ENCODE data around the gene RPS6KB2.
"Not testable (repeated sequence)": the region's sequence is repeated elsewhere in the genome, so short reads cannot be mapped to it uniquely, and the experiment has no call there.

Gene RPS6KB2

DNA sequence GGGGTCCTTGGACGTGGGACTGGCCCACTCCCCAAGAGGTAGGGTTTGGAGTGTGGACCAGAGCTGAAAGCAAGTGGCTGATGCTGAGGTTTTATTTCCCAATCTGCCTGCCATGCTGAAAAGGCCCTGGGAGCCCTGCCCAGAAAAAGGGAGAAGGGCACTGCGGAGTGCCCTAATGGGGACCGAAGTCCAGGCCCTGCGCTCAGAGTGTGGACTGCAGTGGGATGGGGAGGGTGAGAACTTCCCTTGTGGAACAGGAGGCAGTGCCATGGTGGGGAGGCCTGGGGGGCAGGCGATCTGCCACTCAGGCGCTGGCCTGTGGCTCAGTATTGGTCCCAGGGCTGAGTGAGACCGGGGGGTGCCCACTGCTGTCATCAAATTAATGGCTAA lies 19.9 kb downstream of the RPS6KB2 start:
- no peak for DNase-seq

GRCh38 chr11:67449116-67449844 lies 21.0 kb downstream of the RPS6KB2 start:
- no peak for DNase-seq

DNA sequence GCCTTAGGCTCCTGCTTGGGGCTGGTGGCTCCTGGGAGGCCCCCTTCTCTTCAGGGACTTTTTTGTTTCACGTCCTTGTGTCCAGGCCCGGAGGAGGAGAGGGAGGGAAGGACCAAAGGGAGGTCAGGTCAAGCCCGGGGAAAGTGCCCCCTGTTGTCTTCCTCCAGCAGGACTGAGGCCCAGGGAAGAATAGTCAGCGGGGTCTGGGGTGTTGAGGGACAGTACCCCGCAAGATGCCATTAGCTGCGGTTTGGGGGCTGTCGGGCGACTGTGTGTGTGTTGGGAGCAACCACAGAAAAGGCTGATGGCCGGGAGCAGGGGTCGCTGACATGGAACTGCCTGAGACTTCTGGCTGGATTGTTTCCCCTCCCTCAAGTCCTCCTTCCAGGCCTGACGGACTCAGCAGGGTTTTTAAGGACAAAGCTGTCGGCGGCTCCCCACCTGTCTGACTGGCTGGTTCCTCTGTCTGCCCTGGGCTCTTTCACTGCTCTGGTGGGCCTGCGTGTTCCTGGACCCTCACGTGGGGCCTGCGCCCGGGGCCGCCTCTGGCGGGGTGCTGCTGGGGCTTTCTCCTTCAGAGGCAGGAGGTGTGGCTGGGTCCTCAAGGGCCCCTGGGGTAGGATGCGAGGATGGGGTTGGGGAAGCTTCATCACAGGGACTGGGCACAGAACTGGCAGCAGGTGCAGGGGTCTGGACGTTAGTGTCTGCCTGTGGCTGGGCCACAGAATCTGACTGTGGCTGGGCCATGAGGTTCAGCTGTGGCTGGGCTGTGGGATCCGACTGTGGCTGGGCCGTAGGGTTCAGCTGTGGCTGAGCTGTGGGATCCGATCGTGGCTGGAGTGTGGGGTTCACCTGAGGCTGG lies 22.7 kb downstream of the RPS6KB2 start:
- DNase-seq = no peak

GRCh38 chr11:67451658-67451976 lies 23.3 kb downstream of the RPS6KB2 start:
- DNase-seq = no peak

GRCh38 chr11:67452141-67452952 lies 24.1 kb downstream of the RPS6KB2 start, which contains the start of gene GPR152:
GPR152 (minus strand) TSS chr11:67452729; CDS start chr11:67452724, 5 bp downstream.
- no peak for DNase-seq

DNA sequence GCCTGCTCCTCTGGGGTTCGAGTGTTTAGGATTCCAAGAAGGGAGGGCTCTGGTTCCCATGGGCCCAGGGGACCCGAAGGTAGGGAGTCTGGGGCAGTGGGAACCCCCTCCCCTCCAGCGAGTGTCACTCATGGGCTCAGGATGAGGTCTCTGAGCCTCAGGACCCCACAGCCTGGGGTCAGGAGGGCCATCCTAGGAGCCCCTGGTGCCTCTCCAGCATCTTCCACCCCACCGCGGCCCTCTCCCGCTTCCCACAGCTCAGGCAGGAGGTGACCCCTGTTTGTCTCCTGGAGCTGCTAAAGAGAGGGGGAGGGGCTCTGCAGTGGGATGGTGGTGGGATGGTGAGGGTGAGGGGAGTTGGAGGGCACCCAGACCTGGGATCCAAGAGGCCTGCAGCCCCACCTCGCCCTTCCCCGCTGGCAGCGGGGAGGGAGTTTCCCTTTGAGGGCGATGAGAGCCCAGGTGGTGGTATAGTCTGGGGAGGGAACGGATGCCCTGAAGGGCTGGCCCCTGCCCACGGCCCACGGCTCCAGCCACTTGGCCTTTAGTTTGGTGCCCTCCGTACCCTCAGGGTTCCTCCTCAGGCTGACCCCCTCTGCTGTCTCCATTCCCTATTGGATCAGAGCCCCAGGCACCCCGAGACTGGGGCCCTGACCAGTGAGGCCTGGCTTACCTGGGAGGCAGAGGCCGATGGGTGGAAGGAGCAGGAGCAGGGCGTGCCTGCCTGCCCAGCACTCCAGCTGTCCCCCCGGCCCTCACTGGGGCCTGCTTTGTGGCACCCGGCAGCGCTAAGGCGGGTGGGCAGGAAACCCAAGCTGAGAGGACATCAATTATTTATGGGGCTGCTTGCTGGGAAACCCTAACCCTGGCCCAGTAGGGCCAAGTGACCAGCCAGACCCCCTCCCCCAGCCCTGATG lies 25.8 kb downstream of the RPS6KB2 start:
- no peak for DNase-seq

GRCh38 chr11:67455054-67455453 lies 26.8 kb downstream of the RPS6KB2 start, which contains the start of gene CABP4:
CABP4 (plus strand) TSS chr11:67455354; CDS start chr11:67455424, 70 bp downstream.
- no peak for DNase-seq

DNA sequence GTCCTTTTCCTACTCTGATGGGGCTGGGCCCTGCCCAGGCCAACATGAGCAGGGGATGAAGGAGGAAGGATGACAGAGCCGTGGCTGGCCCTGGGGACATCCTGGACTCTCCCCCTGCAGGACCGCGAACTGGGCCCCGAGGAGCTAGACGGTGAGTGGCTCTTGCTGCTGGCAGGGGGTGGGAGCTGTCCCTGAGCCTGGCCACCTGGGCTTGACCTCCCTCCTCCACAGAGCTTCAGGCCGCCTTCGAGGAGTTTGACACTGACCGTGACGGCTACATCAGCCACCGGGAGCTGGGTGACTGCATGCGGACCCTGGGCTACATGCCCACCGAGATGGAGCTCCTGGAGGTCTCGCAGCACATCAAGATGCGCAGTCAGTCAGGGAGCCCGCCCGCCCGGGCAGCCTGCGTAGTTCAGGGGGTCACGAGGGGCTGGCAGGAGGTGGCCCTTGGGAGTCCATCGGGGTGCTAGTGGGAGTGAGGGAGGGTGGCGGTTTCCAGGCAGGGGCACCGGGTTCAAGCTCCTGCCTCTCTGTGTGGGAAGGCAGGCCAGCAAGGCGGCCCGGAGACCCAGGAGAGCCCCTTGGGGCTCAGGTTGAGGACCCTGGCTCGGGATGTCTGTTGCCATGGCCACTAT lies 27.9 kb downstream of the RPS6KB2 start:
- no peak for DNase-seq

GRCh38 chr11:67457453-67457852 lies 29.2 kb downstream of the RPS6KB2 start:
- DNase-seq = no peak

- no peak for DNase-seq
Observed at GRCh38 chr11:67458266-67458665, 30.0 kb downstream of the RPS6KB2 start.

DNA sequence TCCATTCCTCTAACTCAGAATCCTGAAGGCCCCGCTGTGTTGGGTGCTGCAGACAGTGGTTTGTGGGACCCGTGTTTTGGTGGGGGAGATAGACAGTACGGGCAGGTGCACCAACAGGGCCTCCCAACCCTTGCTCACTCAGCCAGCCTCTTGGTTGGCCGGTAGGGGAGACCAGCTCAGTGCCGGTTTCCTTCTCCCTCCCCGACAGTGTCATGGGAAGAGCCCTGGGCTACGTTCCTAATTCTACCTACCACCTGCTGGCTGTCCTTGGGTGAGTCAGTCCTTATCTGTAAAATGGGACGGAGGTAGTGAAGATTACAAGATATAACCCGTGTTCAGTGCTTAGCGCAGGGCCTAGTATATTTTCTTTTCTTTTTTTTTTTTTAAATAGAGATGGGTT lies 34.9 kb downstream of the RPS6KB2 start:
- DNase-seq = no peak

DNA sequence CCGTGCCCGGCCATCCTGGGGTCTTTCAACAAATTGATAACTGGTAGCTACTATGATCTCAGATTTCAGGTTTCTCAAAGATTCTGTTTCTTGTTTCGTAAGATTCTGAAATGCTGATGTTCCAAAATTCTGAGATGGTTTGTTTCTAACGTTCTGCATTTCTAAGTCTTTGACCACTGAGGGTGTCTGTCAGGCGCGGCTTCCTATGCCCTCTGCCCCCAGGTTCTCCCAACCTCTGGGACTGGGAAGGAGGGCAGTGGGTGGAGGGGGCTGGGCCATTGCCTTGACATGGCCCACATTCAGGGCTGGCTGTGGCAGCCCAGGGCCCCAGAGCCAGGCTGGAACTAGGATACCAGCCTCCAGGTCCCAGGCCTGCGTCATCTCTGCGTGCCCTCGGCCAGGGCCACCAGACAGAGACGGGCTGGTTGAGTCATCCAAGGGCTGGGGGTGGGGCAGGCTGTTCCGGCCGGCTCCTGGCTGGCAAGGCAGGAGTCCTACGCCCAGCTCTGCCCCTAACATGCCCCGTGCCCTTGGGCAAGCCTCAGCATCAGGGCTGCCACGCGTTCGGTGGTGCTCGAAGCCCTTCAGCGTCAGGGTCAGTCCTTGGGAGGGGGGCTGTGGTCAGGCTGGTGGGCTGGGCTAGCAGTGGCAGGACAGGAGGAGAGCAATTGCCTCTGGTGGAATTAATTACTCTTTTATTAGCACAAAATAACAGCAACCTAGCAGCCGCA lies 35.6 kb downstream of the RPS6KB2 start:
- no peak for DNase-seq

DNA sequence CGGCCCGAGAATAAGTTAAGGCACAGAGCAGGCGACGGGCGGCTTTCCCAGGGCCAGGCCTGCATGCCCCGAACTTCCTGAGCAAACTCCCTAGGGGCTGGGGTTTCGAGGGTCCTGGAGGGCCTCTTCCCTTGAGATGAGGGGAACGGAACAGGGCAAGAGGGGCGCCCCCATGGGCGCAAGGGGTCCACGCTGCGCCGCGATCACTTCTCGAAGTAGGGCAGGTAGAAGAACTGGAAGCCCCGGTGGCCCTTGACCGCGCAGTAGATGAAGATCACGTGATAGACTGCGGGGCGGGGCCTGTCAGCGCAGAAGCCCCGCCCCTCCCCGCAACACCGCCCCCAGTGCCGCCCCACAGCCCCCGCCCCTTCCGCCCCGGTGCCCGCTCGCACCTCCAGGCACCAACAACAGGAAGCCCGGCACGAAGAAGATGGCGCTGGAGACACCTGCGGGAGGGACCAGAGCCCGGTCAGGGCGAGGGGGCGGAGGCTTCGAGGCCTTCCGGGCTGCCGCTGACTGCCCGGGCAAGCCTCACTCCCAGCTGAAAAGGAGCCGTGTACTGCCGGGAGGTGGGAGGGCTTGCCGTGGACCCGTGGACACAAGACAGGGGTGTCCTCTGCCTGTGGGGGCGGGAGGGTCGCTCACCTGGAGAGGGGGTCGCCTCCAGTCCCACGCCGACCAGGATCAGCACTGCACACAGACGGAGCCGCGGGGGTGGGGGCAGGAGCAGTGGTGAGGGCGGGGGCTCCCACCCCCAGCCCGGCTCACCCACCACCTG lies 36.3 kb downstream of the RPS6KB2 start:
- DNase-seq = peak; percentile 81 to 83

DNA sequence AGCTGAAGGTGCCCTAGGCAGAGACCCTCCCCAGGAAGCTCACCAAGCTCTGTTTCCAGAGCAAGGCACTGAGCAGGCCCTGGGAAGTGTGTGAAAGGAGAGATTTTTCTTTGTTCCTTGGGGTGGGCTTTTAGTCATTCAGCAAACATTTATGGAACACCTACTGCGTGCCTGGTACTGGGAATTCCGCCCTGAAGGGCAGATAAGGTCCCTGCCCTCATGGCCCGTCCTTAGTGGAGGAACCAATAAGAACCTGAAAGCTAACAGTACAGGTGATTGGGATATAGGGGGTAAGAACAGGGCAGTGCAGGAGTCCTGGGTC lies 36.9 kb downstream of the RPS6KB2 start:
- no peak for DNase-seq

DNA sequence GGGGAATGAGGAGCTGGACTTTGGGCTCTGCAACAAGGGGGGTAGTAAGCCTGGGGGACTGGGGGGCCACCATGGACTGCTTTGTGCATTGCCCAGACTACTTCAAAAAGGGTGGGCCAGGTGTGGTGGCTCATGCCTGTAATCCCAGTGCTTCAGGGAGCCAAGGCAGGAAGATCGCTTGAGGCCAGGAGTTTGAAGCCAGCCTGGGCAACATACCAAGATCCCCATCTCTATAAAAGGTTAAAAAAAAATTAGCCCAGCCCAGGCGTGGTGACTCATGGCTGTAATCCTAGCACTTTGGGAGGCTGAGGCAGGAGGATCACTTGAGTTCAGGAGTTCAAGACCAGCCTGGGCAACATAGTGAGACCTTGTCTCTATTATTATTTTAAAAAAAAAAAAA lies 37.2 kb downstream of the RPS6KB2 start:
- DNase-seq = not testable (repeated sequence)

- DNase-seq = no peak
Observed at GRCh38 chr11:67466367-67466766, 38.1 kb downstream of the RPS6KB2 start.

GRCh38 chr11:67466962-67467771 lies 38.9 kb downstream of the RPS6KB2 start:
- no peak for DNase-seq

- DNase-seq = no peak
Observed at GRCh38 chr11:67468056-67468455, 39.8 kb downstream of the RPS6KB2 start.

DNA sequence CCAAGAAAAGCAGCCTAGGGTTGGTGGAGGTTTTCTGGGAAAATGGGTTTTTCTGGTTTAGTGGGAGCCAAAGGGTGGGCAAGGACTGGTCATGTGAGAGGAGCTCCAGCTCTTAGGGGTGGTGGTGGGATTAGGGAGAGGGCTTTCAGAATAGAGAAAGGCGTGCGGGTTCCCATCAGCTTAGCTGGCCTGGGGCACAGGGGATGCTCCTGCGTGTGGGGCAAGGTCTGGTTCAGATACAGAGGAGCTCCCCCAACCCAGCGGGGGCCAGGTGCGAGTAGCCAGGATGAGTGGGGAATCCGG lies 40.1 kb downstream of the RPS6KB2 start:
- no peak for DNase-seq

All from NCI-H1930 (cell line).